SU-DHL-6 (cell line): ENCODE measurements around the gene RGS6.

Source experiments
- H2AFZ ChIP-seq: fragments of 200-600 bp; sonication (generic); 2 replicates; pipeline ENCODE4 v1.6.1; 2014; ENCODE audit warnings: low read depth, mild to moderate bottlenecking, moderate library complexity, mixed read lengths, antibody characterized with exemption, low read length; ENCODE audit not compliant: severe bottlenecking
- H3F3A ChIP-seq: fragments of 200-600 bp; shearing (Covaris generic); 2 replicates; pipeline ENCODE4 v1.6.0; 2016; ENCODE audit warnings: antibody characterized with exemption, mild to moderate bottlenecking; ENCODE audit not compliant: insufficient read depth
- H3K27ac ChIP-seq: fragments of 200-600 bp; sonication (generic); 2 replicates; pipeline ENCODE4 v1.5.1; 2016; ENCODE audit warnings: low read depth, mild to moderate bottlenecking, low read length, moderate library complexity, mixed read lengths
- H3K27me3 ChIP-seq: fragments of 200-600 bp; sonication (generic), shearing (Covaris generic); 2 replicates; pipeline ENCODE4 v1.6.0; 2014; ENCODE audit warnings: mild to moderate bottlenecking, low read length
- H3K36me3 ChIP-seq: fragments of 200-600 bp; sonication (generic); 2 replicates; pipeline ENCODE4 v1.6.1; 2014; ENCODE audit warnings: mild to moderate bottlenecking, low read length, mixed read lengths
- H3K4me2 ChIP-seq: fragments of 300-600, 200-600 bp; shearing (Covaris generic), sonication (generic); 2 replicates; pipeline ENCODE4 v1.6.0; 2014; ENCODE audit warnings: low read length, low read depth, mild to moderate bottlenecking; ENCODE audit not compliant: poor library complexity, severe bottlenecking
- H3K4me3 ChIP-seq: fragments of 200-600 bp; sonication (generic); 2 replicates; pipeline ENCODE4 v1.5.1; 2014; ENCODE audit warnings: antibody characterized with exemption, low read length, mild to moderate bottlenecking, mixed read lengths; ENCODE audit not compliant: insufficient read depth, poor library complexity, severe bottlenecking
- H3K79me2 ChIP-seq: fragments of 200-600 bp; sonication (generic); 2 replicates; pipeline ENCODE4 v1.6.1; 2014; ENCODE audit warnings: mild to moderate bottlenecking, low read length, moderate library complexity; ENCODE audit not compliant: insufficient read depth
- H3K9ac ChIP-seq: fragments of 200-600 bp; sonication (generic); 2 replicates; pipeline ENCODE4 v1.7.0; 2014; ENCODE audit warnings: mild to moderate bottlenecking, low read length
- H3K9me2 ChIP-seq: fragments of 200-600 bp; sonication (generic); replicated peaks from 2 replicates; pipeline ENCODE4 v1.6.1; 2014; ENCODE audit warnings: low read length; ENCODE audit not compliant: insufficient read depth
- H3K9me3 ChIP-seq: fragments of 200-600 bp; sonication (generic); 2 replicates; pipeline ENCODE4 v1.6.1; 2014; ENCODE audit warnings: low read length, mixed read lengths; ENCODE audit not compliant: insufficient read depth
- H4K20me1 ChIP-seq: fragments of 200-600 bp; sonication (generic); 2 replicates; pipeline ENCODE4 v1.6.1; 2014; ENCODE audit warnings: low read depth, mild to moderate bottlenecking, antibody characterized with exemption, low read length, moderate library complexity, mixed read lengths
- CTCF ChIP-seq: fragments of 200-600 bp; sonication (generic); IDR thresholded peaks from one replicate; pipeline ENCODE4 v1.5.1; 2017; ENCODE audit warnings: antibody characterized with exemption, mild to moderate bottlenecking, low read length, moderate library complexity; ENCODE audit not compliant: insufficient read depth, poor library complexity, severe bottlenecking
- EZH2phosphoT487 ChIP-seq: fragments of 200-600 bp; sonication (generic), shearing (Covaris generic); conservative IDR thresholded peaks from 2 replicates; pipeline ENCODE4 v1.6.1; 2018; ENCODE audit warnings: mild to moderate bottlenecking, antibody characterized with exemption, low read length, moderate library complexity, mixed read lengths

The RGS6 gene

GRCh38 chr14:72247896-72248465 is 315.8 kb downstream of the RGS6 start:
- no peaks in the 10 kb centered on the region for H3K27me3 ChIP-seq
- H3K27ac ChIP-seq, result no peak overlapping the region
- no peaks in the 10 kb centered on the region for H3K36me3 ChIP-seq
- TF ChIP-seq CTCF, result no peak
- TF ChIP-seq EZH2phosphoT487, result no peak
- H3F3A ChIP-seq, result no peaks in the 10 kb centered on the region
- no peak overlapping the region for H3K4me2 ChIP-seq
- H3K9me2 ChIP-seq, result no peaks in the 10 kb centered on the region; the same call in 1 of the 2 replicates
- no peak overlapping the region for H3K9ac ChIP-seq
- no peak overlapping the region for H2AFZ ChIP-seq
- H3K4me3 ChIP-seq, result no peak overlapping the region
- H4K20me1 ChIP-seq, result no peaks in the 10 kb centered on the region
- H3K9me3 ChIP-seq, result no peaks in the 10 kb centered on the region; the same call in 1 of the 2 replicates
- no peaks in the 10 kb centered on the region for H3K79me2 ChIP-seq

- H3K9me3 ChIP-seq, result no peaks in the 10 kb centered on the region
- H3K9ac ChIP-seq, result no peak overlapping the region
- H3F3A ChIP-seq, result no peaks in the 10 kb centered on the region
- no peak overlapping the region for H3K27ac ChIP-seq
- H3K4me3 ChIP-seq, result no peak overlapping the region
- H2AFZ ChIP-seq, result no peak overlapping the region
- H4K20me1 ChIP-seq, result no peaks in the 10 kb centered on the region
- H3K9me2 ChIP-seq, result no peaks in the 10 kb centered on the region
- no peaks in the 10 kb centered on the region for H3K79me2 ChIP-seq
- no peaks in the 10 kb centered on the region for H3K36me3 ChIP-seq
- TF ChIP-seq CTCF (no peak), EZH2phosphoT487 (no peak)
- no peak overlapping the region for H3K4me2 ChIP-seq
- H3K27me3 ChIP-seq, result no peaks in the 10 kb centered on the region
Measured at GRCh38 chr14:72253503-72253902, 321.3 kb downstream of the RGS6 start.

- Histone ChIP-seq H3K9me2 (no peaks in the 10 kb centered on the region), H3K4me2 (no peak overlapping the region), H3K27me3 (no peaks in the 10 kb centered on the region), H3K9me3 (no peaks in the 10 kb centered on the region), H3F3A (no peaks in the 10 kb centered on the region), H4K20me1 (no peaks in the 10 kb centered on the region), H2AFZ (no peak overlapping the region), H3K79me2 (no peaks in the 10 kb centered on the region), H3K27ac (no peak overlapping the region), H3K9ac (no peak overlapping the region), H3K4me3 (no peak overlapping the region), H3K36me3 (no peaks in the 10 kb centered on the region)
- TF ChIP-seq EZH2phosphoT487, result no peak
- TF ChIP-seq CTCF, result no peak
Measured at GRCh38 chr14:72254202-72254936, 322.1 kb downstream of the RGS6 start.
